Lung microvascular endothelial cell (primary cell): ENCODE results near the gene MARF1. TPM values are rescaled to one million over a fixed set of nuclear protein-coding genes. Genes with fewer than 3 reads are reported as not detected.

Source experiments
- total RNA-seq: library from RNA; depleted of rRNA; stranded (reverse); fragments of >200 nt; gene quantifications from 2 replicates; pipeline ENCODE4 v1.2.1, GENCODE V29; 2014

Gene MARF1
- total RNA-seq, 1 donor from 2014 or later, result 14.3 TPM

Other genes with a start within 250 kb of the MARF1 start
- under 0.01 and 0.20 TPM in 2 replicates for gene MPV17L, start 247.4 kb downstream of the MARF1 start, total RNA-seq
- gene BMERB1, start 208.6 kb downstream of the MARF1 start, total RNA-seq, result 12.3 and 15.5 TPM in 2 replicates
- gene NDE1, start 7.1 kb upstream of the MARF1 start, total RNA-seq, result 17.5 and 22.0 TPM in 2 replicates
- gene MYH11, start 213.9 kb upstream of the MARF1 start, total RNA-seq, result under 0.01 TPM in 1 of 2 replicates, not detected in the other
- 14.4 and 18.1 TPM in 2 replicates for gene CEP20, start 245.4 kb upstream of the MARF1 start, total RNA-seq